H9 (cell line): Measurements from ENCODE around the gene MPHOSPH6. TPM values are rescaled to one million over a fixed set of nuclear protein-coding genes. Genes with fewer than 3 reads are reported as not detected.

Source experiments
- DNase-seq: peaks from one replicate; pipeline ENCODE4 v3.0.0-alpha.2; 2017
- H2AFZ ChIP-seq: one replicate; pipeline ENCODE4 v1.6.1; 2013; ENCODE audit warnings: mild to moderate bottlenecking, low read length, control low read depth, moderate library complexity
- H2AK5ac ChIP-seq: 2 replicates; pipeline ENCODE4 v1.6.1; 2013; ENCODE audit warnings: low read length, control low read depth, mixed read lengths; ENCODE audit not compliant: insufficient read length
- H2BK120ac ChIP-seq: one replicate; pipeline ENCODE4 v1.6.1; 2013; ENCODE audit warnings: low read depth, mild to moderate bottlenecking, low read length, control low read depth, inconsistent platforms; ENCODE audit not compliant: poor library complexity, severe bottlenecking
- H2BK12ac ChIP-seq: 2 replicates; pipeline ENCODE4 v1.6.1; 2013; ENCODE audit warnings: low read length, control low read depth, mixed read lengths, low read depth; ENCODE audit not compliant: insufficient read length
- H2BK15ac ChIP-seq: 2 replicates; pipeline ENCODE4 v1.6.1; 2013; ENCODE audit warnings: low read depth, low read length, control low read depth
- H2BK20ac ChIP-seq: one replicate; pipeline ENCODE4 v1.6.1; 2013; ENCODE audit warnings: low read depth, mild to moderate bottlenecking, low read length, control low read depth, inconsistent platforms; ENCODE audit not compliant: poor library complexity, severe bottlenecking
- H2BK5ac ChIP-seq: 2 replicates; pipeline ENCODE4 v1.6.1; 2013; ENCODE audit warnings: low read length, control low read depth, mixed read lengths; ENCODE audit not compliant: insufficient read length
- H3K14ac ChIP-seq: 2 replicates; pipeline ENCODE4 v1.6.1; 2013; ENCODE audit warnings: low read length, control low read depth; ENCODE audit not compliant: insufficient read depth
- H3K18ac ChIP-seq: 2 replicates; pipeline ENCODE4 v1.6.1; 2013; ENCODE audit warnings: low read depth, mild to moderate bottlenecking, mixed read lengths, low read length, control low read depth; ENCODE audit not compliant: insufficient read length
- H3K23ac ChIP-seq: 2 replicates; pipeline ENCODE4 v1.6.1; 2013; ENCODE audit warnings: low read length, control low read depth, mixed read lengths, low read depth; ENCODE audit not compliant: insufficient read length
- H3K23me2 ChIP-seq: 2 replicates; pipeline ENCODE4 v1.6.1; 2013; ENCODE audit warnings: low read depth, mild to moderate bottlenecking, mixed read lengths, low read length, control low read depth; ENCODE audit not compliant: insufficient read length, poor library complexity, severe bottlenecking
- H3K27ac ChIP-seq: 2 replicates; pipeline ENCODE4 v1.5.1; 2013; ENCODE audit warnings: low read length, control low read depth, mixed read lengths, low read depth; ENCODE audit not compliant: insufficient read length
- H3K27me3 ChIP-seq: 2 replicates; pipeline ENCODE4 v1.6.1; 2013; ENCODE audit warnings: low read length, control low read depth, inconsistent platforms; ENCODE audit not compliant: insufficient read depth
- H3K4ac ChIP-seq: 2 replicates; pipeline ENCODE4 v1.6.1; 2013; ENCODE audit warnings: low read depth, mild to moderate bottlenecking, control low read depth, inconsistent platforms, low read length, moderate library complexity
- H3K4me1 ChIP-seq: 2 replicates; pipeline ENCODE4 v1.6.1; 2013; ENCODE audit warnings: low read length, control low read depth, inconsistent platforms; ENCODE audit not compliant: insufficient read depth
- H3K4me2 ChIP-seq: 2 replicates; pipeline ENCODE4 v1.6.1; 2013; ENCODE audit warnings: low read length, control low read depth, mixed read lengths; ENCODE audit not compliant: insufficient read length, insufficient read depth
- H3K56ac ChIP-seq: 2 replicates; pipeline ENCODE4 v1.6.1; 2013; ENCODE audit warnings: low read depth, mild to moderate bottlenecking, mixed read lengths, low read length, control low read depth; ENCODE audit not compliant: insufficient read length
- H3K79me1 ChIP-seq: 2 replicates; pipeline ENCODE4 v1.6.1; 2013; ENCODE audit warnings: low read depth, mild to moderate bottlenecking, moderate library complexity, low read length, control low read depth, inconsistent platforms; ENCODE audit not compliant: insufficient read depth, poor library complexity, severe bottlenecking
- H3K79me2 ChIP-seq: 2 replicates; pipeline ENCODE4 v1.6.1; 2013; ENCODE audit warnings: low read length, control low read depth, inconsistent platforms; ENCODE audit not compliant: insufficient read depth
- H3K9ac ChIP-seq: 2 replicates; pipeline ENCODE4 v1.6.1; 2013; ENCODE audit warnings: low read length, control low read depth, mixed read lengths; ENCODE audit not compliant: insufficient read length; ENCODE audit errors: extremely low read depth
- H3K9me3 ChIP-seq: one replicate; pipeline ENCODE4 v1.6.1; 2013; ENCODE audit warnings: low read depth, low read length, inconsistent platforms; ENCODE audit not compliant: control insufficient read depth
- H3T11ph ChIP-seq: one replicate; pipeline ENCODE4 v1.6.1; 2013; ENCODE audit warnings: mild to moderate bottlenecking, low read length, control low read depth, inconsistent platforms
- H4K20me1 ChIP-seq: one replicate; pipeline ENCODE4 v1.6.1; 2013; ENCODE audit not compliant: control insufficient read depth, insufficient read length, insufficient read depth
- H4K5ac ChIP-seq: 2 replicates; pipeline ENCODE4 v1.6.1; 2013; ENCODE audit warnings: low read depth, mild to moderate bottlenecking, mixed read lengths, low read length, control low read depth; ENCODE audit not compliant: insufficient read length
- H4K8ac ChIP-seq: replicated peaks from 2 replicates; pipeline ENCODE4 v1.6.1; 2013; ENCODE audit warnings: low read length, control low read depth, mixed read lengths, low read depth; ENCODE audit not compliant: insufficient read length
- H4K91ac ChIP-seq: 2 replicates; pipeline ENCODE4 v1.6.1; 2013; ENCODE audit warnings: low read depth, mild to moderate bottlenecking, moderate library complexity, mixed read lengths, low read length, control low read depth; ENCODE audit not compliant: insufficient read length
- H3K27ac Mint-ChIP-seq, 3 experiments: 2 replicates in 2 of 3; 3 replicates in 1 of 3; pipeline ENCODE4 v1.8.0; 2020 to 2021; ENCODE audit warnings: mixed read lengths in 3 of 3, mild to moderate bottlenecking in 1 of 3, moderate library complexity in 1 of 3
- H3K27me3 Mint-ChIP-seq: 2 replicates; pipeline ENCODE4 v1.8.0; 2021; ENCODE audit warnings: low read depth, mild to moderate bottlenecking, moderate library complexity, mixed read lengths
- H3K36me3 Mint-ChIP-seq, 3 experiments: 2 replicates in 2 of 3; 3 replicates in 1 of 3; pipeline ENCODE4 v1.8.0; 2020 to 2021; ENCODE audit warnings: low read depth in 3 of 3, mixed read lengths in 3 of 3; ENCODE audit not compliant: insufficient read depth in 1 of 3
- H3K4me1 Mint-ChIP-seq, 2 experiments: 2 replicates each; pipeline ENCODE4 v1.8.0; 2020; ENCODE audit warnings: mixed read lengths in 2 of 2
- H3K4me3 Mint-ChIP-seq, 2 experiments: 2 replicates in 1 of 2; 3 replicates in 1 of 2; pipeline ENCODE4 v1.8.0; 2020 to 2021; ENCODE audit warnings: mild to moderate bottlenecking in 2 of 2, mixed read lengths in 2 of 2, moderate library complexity in 1 of 2
- H3K9me3 Mint-ChIP-seq, 2 experiments: 2 replicates in 1 of 2; 3 replicates in 1 of 2; pipeline ENCODE4 v1.8.0; 2020; ENCODE audit warnings: mild to moderate bottlenecking in 2 of 2, mixed read lengths in 2 of 2, moderate library complexity in 1 of 2
- CTCF ChIP-seq: fragments of 200-600 bp; sonication (generic); conservative IDR thresholded peaks from 3 replicates; pipeline ENCODE4 v1.8.0; 2021; ENCODE audit warnings: antibody characterized with exemption, mild to moderate bottlenecking
- WGBS: extraction: QIAGEN DNeasy Blood & Tissue Kit; methylation state at CpG from one replicate; pipeline ENCODE4 v1.1.7; 2013; ENCODE audit warnings: missing lambda C conversion rate, low lambda C conversion rate, mixed read lengths; ENCODE audit not compliant: insufficient read length; ENCODE audit errors: extremely low coverage; 5-methylcytosine and 5-hydroxymethylcytosine counted together
- total RNA-seq: library from RNA; stranded (reverse); gene quantifications from 2 replicates; pipeline ENCODE4 v1.2.1, GENCODE V29; 2021

The MPHOSPH6 gene
- total RNA-seq, 1 experiment from 2014 or later, result 38.3 TPM

DNA sequence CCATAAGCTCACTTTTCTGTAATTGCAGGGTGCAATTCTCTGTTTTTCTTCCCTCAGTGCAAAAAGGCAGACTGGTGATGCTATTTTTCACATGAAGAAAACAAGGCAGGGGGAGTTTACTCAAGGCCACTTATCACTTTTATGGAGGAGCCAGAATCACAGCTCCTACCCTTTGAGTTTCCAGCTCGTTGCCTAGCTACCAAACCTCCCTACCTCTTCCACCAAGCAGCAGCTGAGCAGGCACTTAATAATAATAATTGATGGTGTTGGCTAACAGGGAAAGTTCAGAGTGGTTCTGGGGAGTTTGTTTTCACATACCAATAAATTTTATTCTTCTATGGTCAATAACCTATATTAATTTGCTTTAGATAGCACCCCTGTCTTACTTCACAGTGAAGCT is 31.9 kb upstream of the MPHOSPH6 start:
- H3K9me3 ChIP-seq, result no peaks in the 10 kb centered on the region
- DNase-seq, result no peak
- no peak overlapping the region for H2BK20ac ChIP-seq
- H3K23ac ChIP-seq, result no peak overlapping the region
- H2AFZ ChIP-seq, result no peak overlapping the region
- Mint-ChIP-seq H3K4me1 (no peaks in the 10 kb centered on the region), H3K27me3 (peaks cover 6% of the 10 kb centered on the region), H3K27ac (no peak overlapping the region), H3K36me3 (no peaks in the 10 kb centered on the region), H3K4me3 (no peak overlapping the region), H3K9me3 (no peaks in the 10 kb centered on the region; a peak in 1 of 5 replicates)
- no peak for TF ChIP-seq CTCF
- H3K79me1 ChIP-seq, result no peaks in the 10 kb centered on the region
- H3K14ac ChIP-seq, result no peak overlapping the region
- H3T11ph ChIP-seq, result no peak overlapping the region
- no peak overlapping the region for H4K5ac ChIP-seq
- no peak overlapping the region for H2AK5ac ChIP-seq
- no peak overlapping the region for H2BK120ac ChIP-seq
- H3K23me2 ChIP-seq, result no peaks in the 10 kb centered on the region
- no peaks in the 10 kb centered on the region for H3K79me2 ChIP-seq
- no peak overlapping the region for H2BK15ac ChIP-seq
- H3K27ac ChIP-seq, result no peak overlapping the region
- no peak overlapping the region for H3K4me2 ChIP-seq
- no peak overlapping the region for H4K8ac ChIP-seq
- H3K9ac ChIP-seq, result no peak overlapping the region
- H3K18ac ChIP-seq, result no peak overlapping the region
- no peak overlapping the region for H4K91ac ChIP-seq
- H3K4ac ChIP-seq, result no peak overlapping the region
- H3K56ac ChIP-seq, result no peak overlapping the region
- no peaks in the 10 kb centered on the region for H3K4me1 ChIP-seq
- no peak overlapping the region for H2BK12ac ChIP-seq
- WGBS, result no CpG with 5 or more reads among the region's 1 CpG
- H2BK5ac ChIP-seq, result no peak overlapping the region
- H3K27me3 ChIP-seq, result no peaks in the 10 kb centered on the region
- no peaks in the 10 kb centered on the region for H4K20me1 ChIP-seq
